CD4-positive, alpha-beta memory T cell (primary cell): ENCODE results near the gene LHCGR. TPM values are rescaled to one million over a fixed set of nuclear protein-coding genes. Genes with fewer than 3 reads are reported as not detected.

Source experiments
- CTCF ChIA-PET: fragments of 350-600 bp; sonication (Branson Sonifier 250); formaldehyde crosslinking; loops from one replicate; lab custom pipeline; 2021; ENCODE audit warnings: inconsistent platforms; ENCODE audit not compliant: partially characterized antibody; lab: Charles Lee
- POLR2A ChIA-PET: fragments of 350-600 bp; sonication (Branson Sonifier 250); formaldehyde crosslinking; loops from one replicate; lab custom pipeline; 2021; ENCODE audit not compliant: partially characterized antibody; lab: Charles Lee
- DNase-seq, 5 donors: peaks; one replicate each; pipeline versions ENCODE4 v3.0.0 to v3.0.0-alpha.2; 2020 to 2022; ENCODE audit warnings: mixed read lengths in 1 of 5
- H3K27ac ChIP-seq: one replicate; pipeline ENCODE4 v1.7.0; 2013; ENCODE audit warnings: low read depth, low read length
- H3K27me3 ChIP-seq: 2 replicates; pipeline ENCODE4 v1.7.0; 2013; ENCODE audit warnings: mild to moderate bottlenecking, low read length, moderate library complexity; ENCODE audit not compliant: insufficient read depth
- H3K36me3 ChIP-seq: 2 replicates; pipeline ENCODE4 v1.7.0; 2013; ENCODE audit warnings: mild to moderate bottlenecking, low read length, moderate library complexity; ENCODE audit not compliant: insufficient read depth
- H3K4me1 ChIP-seq: 2 replicates; pipeline ENCODE4 v1.7.0; 2013; ENCODE audit warnings: mild to moderate bottlenecking, low read length, moderate library complexity; ENCODE audit not compliant: insufficient read depth
- H3K4me3 ChIP-seq, 2 donors: one replicate each; pipeline ENCODE4 v1.7.0; 2013; ENCODE audit warnings: low read length in 2 of 2, mild to moderate bottlenecking in 1 of 2
- H3K9me3 ChIP-seq, 2 donors: one replicate each; pipeline ENCODE4 v1.7.0; 2013; ENCODE audit warnings: low read length in 2 of 2, control low read depth in 1 of 2; ENCODE audit not compliant: control insufficient read depth in 1 of 2
- H3K27ac Mint-ChIP-seq, 7 donors: one replicate each; pipeline ENCODE4 v1.8.0; 2020 to 2021; ENCODE audit warnings: mixed read lengths in 7 of 7, mild to moderate bottlenecking in 6 of 7, inconsistent platforms in 3 of 7, moderate library complexity in 3 of 7
- H3K27me3 Mint-ChIP-seq, 2 donors: one replicate each; pipeline ENCODE4 v1.8.0; 2020 to 2021; ENCODE audit warnings: mixed read lengths in 2 of 2
- H3K36me3 Mint-ChIP-seq, 2 donors: one replicate each; pipeline ENCODE4 v1.8.0; 2020 to 2021; ENCODE audit warnings: mixed read lengths in 2 of 2, inconsistent platforms in 1 of 2, mild to moderate bottlenecking in 1 of 2
- H3K4me1 Mint-ChIP-seq, 4 donors: one replicate each; pipeline ENCODE4 v1.8.0; 2020 to 2021; ENCODE audit warnings: mixed read lengths in 4 of 4, mild to moderate bottlenecking in 1 of 4
- H3K4me3 Mint-ChIP-seq, 8 donors: one replicate each; pipeline ENCODE4 v1.8.0; 2020 to 2021; ENCODE audit warnings: mixed read lengths in 8 of 8, mild to moderate bottlenecking in 7 of 8, moderate library complexity in 6 of 8, inconsistent platforms in 3 of 8
- H3K9me3 Mint-ChIP-seq, 8 donors: one replicate each; pipeline ENCODE4 v1.8.0; 2020 to 2021; ENCODE audit warnings: mixed read lengths in 8 of 8, mild to moderate bottlenecking in 5 of 8, inconsistent platforms in 3 of 8, moderate library complexity in 1 of 8
- intact Hi-C: fragments of 100-400 bp; cut with micrococcal nuclease; formaldehyde crosslinking; loops from one replicate; pipeline ENCODE4 v1.15.1; 2023
- polyA plus RNA-seq, 2 donors: library from polyadenylated mRNA; unstranded; fragments of 300-500 nt; fragmentation: Illumina TruSeq; gene quantifications; one replicate each; pipeline ENCODE4 v1.2.3, GENCODE V29; 2021
- total RNA-seq, 2 experiments: library from RNA; stranded (reverse); gene quantifications; one replicate each; pipeline ENCODE4 v1.2.3, GENCODE V29; 2021

The LHCGR gene
- total and polyA plus RNA-seq, 4 experiments from 2014 or later, result not detected

DNA sequence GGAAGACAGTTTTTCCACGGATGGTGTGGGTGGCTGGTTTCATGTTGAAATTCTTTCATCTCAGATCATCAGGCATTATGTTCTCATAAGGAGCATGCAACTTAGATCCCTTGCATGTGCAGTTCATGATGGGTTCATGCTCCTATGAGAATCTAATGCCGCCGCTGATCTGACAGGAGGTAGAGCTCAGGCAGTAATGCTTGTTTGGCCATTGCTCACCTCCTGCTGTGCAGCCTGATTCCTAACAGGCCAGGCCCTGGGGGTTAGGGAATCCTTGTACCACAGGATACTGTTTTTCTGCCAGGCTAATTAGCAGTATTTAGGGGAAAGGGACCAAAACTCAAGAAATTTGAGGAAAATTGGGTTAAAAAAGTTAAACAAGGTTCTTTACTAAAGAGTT lies 5.3 kb upstream of the LHCGR start:
- intact Hi-C loops, result no loop called here
- H3K36me3 Mint-ChIP-seq, result no peaks in the 10 kb centered on the region
- ChIA-PET POLR2A (no interaction called here), CTCF (no interaction called here)
- no peak overlapping the region for H3K27ac ChIP-seq
- no peak for DNase-seq
- H3K27me3 ChIP-seq, result no peaks in the 10 kb centered on the region
- H3K4me3 ChIP-seq, result no peak overlapping the region
- H3K4me1 Mint-ChIP-seq, result no peaks in the 10 kb centered on the region
- H3K4me1 ChIP-seq, result no peaks in the 10 kb centered on the region
- peaks cover 10 to 16% of the 10 kb centered on the region in 2 donors for H3K27me3 Mint-ChIP-seq
- no peaks in the 10 kb centered on the region for H3K9me3 ChIP-seq
- no peak overlapping the region for H3K4me3 Mint-ChIP-seq
- no peaks in the 10 kb centered on the region for H3K36me3 ChIP-seq
- H3K27ac Mint-ChIP-seq, result no peak overlapping the region
- H3K9me3 Mint-ChIP-seq, result peaks cover 0 to 26% (median 8%) of the 10 kb centered on the region in 8 donors

DNA sequence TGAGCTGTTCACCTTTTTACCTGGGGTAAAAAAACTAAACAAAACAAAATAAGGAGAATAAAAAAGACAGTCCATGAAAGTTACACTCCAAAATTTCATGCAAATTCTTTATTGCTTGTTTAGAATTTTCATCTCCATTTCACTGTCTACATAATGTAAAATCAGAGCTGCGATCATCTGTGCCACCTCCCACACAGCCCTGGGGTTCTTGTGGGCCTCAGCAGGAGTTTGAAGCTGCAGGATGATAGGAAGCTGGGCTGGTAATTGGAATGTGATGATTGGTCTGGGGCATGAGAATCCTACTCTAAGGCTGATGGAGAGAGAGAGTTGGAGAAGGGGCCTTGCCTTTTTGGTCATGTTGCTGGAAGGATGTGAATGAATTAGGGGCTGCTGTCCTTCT lies 4.2 kb upstream of the LHCGR start:
- Histone ChIP-seq H3K27ac (no peak overlapping the region), H3K9me3 (no peaks in the 10 kb centered on the region), H3K27me3 (no peaks in the 10 kb centered on the region), H3K4me1 (no peaks in the 10 kb centered on the region), H3K4me3 (no peak overlapping the region), H3K36me3 (no peaks in the 10 kb centered on the region)
- no peak for DNase-seq
- Mint-ChIP-seq H3K27me3 (peaks cover 17 to 22% of the 10 kb centered on the region in 2 donors), H3K9me3 (peaks cover 0 to 26% (median 8%) of the 10 kb centered on the region in 8 donors), H3K4me1 (no peaks in the 10 kb centered on the region), H3K27ac (no peak overlapping the region), H3K36me3 (no peaks in the 10 kb centered on the region), H3K4me3 (no peak overlapping the region)
- intact Hi-C loops, result no loop called here
- ChIA-PET CTCF (no interaction called here), POLR2A (no interaction called here)

DNA sequence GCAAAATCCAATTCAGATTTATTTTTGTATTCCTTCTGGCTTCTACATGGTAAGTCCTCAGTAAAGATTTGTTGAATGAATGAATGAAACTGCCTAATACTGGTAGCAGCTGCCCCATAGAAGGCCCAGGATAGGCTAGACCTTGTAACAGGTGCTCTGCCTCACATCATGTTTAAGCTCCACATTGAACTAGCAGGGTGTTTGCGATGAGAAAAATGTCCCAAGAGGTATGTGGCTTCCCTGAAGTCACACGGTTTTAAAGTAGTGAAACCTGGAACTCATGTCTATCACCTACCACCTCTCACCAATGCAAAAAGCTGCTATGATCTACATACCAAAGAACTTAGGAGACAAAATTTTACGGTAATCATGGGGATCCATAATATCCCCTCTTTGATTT lies 765 bp upstream of the LHCGR start:
- H3K4me3 ChIP-seq, result no peak overlapping the region
- no peak for DNase-seq
- CTCF ChIA-PET, result no interaction called here
- intact Hi-C loops, result no loop called here
- no peaks in the 10 kb centered on the region for H3K36me3 Mint-ChIP-seq
- peaks cover 21 to 26% of the 10 kb centered on the region in 2 donors for H3K27me3 Mint-ChIP-seq
- no peaks in the 10 kb centered on the region for H3K27me3 ChIP-seq
- H3K4me3 Mint-ChIP-seq, result no peak overlapping the region
- no peaks in the 10 kb centered on the region for H3K36me3 ChIP-seq
- peaks cover 0 to 12% (median 0%) of the 10 kb centered on the region in 8 donors for H3K9me3 Mint-ChIP-seq
- POLR2A ChIA-PET, result no interaction called here
- no peak overlapping the region for H3K27ac Mint-ChIP-seq
- no peak overlapping the region for H3K27ac ChIP-seq
- no peaks in the 10 kb centered on the region for H3K4me1 ChIP-seq
- H3K9me3 ChIP-seq, result no peaks in the 10 kb centered on the region
- peaks cover 0 to 1% (median 0%) of the 10 kb centered on the region in 4 donors for H3K4me1 Mint-ChIP-seq

DNA sequence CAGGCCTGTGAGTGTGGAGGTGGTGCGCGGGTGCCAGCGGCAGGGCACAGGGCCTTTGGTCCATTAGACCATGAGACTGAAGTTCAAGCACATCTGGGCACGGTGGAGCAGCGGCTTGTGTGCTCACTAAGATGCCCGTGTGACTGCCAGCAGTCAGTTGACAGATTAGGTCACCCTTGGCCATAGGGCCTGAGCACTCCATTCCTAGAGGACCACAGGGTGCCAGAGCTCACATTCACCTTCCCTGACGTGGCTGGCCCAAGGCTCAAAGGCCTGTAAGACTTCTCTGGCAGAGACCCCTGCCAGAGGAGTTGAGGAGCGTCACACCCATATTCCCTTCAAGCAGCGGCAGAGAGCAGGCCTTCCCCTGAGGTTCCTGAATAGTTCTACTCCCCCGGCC lies 650 bp downstream of the LHCGR start:
- H3K27ac Mint-ChIP-seq, result no peak overlapping the region
- CTCF ChIA-PET, result no interaction called here
- DNase-seq, result no peak
- Histone ChIP-seq H3K4me3 (no peak overlapping the region), H3K36me3 (no peaks in the 10 kb centered on the region), H3K4me1 (no peaks in the 10 kb centered on the region), H3K9me3 (no peaks in the 10 kb centered on the region), H3K27ac (no peak overlapping the region), H3K27me3 (no peaks in the 10 kb centered on the region)
- peaks cover 21 to 23% of the 10 kb centered on the region in 2 donors for H3K27me3 Mint-ChIP-seq
- no peaks in the 10 kb centered on the region for H3K36me3 Mint-ChIP-seq
- intact Hi-C loops, result no loop called here
- H3K9me3 Mint-ChIP-seq, result peaks cover 0 to 10% (median 0%) of the 10 kb centered on the region in 8 donors
- POLR2A ChIA-PET, result no interaction called here
- no peak overlapping the region for H3K4me3 Mint-ChIP-seq
- H3K4me1 Mint-ChIP-seq, result peaks cover 0 to 1% (median 0%) of the 10 kb centered on the region in 4 donors

DNA sequence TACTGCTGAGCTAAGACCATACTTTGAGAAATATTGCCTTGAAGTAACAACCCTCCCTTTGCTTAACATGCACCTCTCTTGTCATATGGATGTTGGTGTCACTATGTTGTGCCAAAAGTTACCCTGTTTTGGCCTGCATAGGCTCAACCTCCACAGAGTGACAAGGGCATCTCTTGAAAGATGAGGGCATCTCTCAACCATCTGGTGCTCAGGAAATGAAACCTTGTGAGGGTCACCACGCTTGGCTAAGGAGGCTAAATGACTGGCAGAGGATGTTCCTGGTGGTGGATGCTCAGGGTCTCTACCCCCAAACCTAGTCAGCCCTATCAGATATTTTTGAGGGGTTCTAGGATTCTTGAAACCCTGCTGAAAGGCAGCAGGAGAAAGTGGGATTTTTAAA lies 2.3 kb downstream of the LHCGR start:
- H3K4me1 ChIP-seq, result no peaks in the 10 kb centered on the region
- Mint-ChIP-seq H3K4me3 (no peak overlapping the region), H3K36me3 (no peaks in the 10 kb centered on the region), H3K27me3 (peaks cover 21 to 23% of the 10 kb centered on the region in 2 donors), H3K4me1 (peaks cover 0 to 1% (median 0%) of the 10 kb centered on the region in 4 donors), H3K27ac (no peak overlapping the region), H3K9me3 (peaks cover 0 to 10% (median 0%) of the 10 kb centered on the region in 8 donors)
- POLR2A ChIA-PET, result no interaction called here
- no peaks in the 10 kb centered on the region for H3K9me3 ChIP-seq
- H3K27me3 ChIP-seq, result no peaks in the 10 kb centered on the region
- intact Hi-C loops, result no loop called here
- H3K27ac ChIP-seq, result no peak overlapping the region
- no peak for DNase-seq
- no peaks in the 10 kb centered on the region for H3K36me3 ChIP-seq
- no peak overlapping the region for H3K4me3 ChIP-seq
- CTCF ChIA-PET, result no interaction called here

DNA sequence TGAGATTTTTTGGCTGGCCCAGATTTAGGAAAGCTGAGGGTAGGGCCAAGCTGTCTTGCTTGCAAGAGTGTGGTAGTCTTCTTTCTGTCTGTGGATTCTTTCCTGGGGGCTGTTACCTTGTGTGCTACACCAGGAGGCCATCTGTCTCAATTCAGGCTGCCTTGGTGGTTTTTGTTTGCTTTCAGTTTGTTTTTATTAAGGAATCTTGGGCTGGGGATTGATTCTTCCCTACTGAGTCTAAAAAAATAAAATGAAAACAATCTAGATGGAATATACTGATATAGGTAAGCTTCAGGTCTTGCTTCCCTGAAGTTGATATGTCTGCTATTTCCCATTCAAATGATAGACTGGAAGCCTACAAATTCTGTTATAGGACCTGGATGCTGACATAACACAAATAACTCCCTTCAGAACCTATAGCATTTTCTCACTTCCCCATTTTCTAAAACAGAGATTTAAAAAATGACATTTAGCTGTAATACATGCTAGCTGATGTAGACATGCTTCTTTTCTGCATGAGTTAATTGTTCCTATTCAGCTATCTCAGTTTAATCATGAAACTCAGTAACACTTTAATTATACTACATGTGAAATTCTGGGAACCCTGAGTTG lies 5.3 kb downstream of the LHCGR start:
- CTCF ChIA-PET, result no interaction called here
- POLR2A ChIA-PET, result no interaction called here

DNA sequence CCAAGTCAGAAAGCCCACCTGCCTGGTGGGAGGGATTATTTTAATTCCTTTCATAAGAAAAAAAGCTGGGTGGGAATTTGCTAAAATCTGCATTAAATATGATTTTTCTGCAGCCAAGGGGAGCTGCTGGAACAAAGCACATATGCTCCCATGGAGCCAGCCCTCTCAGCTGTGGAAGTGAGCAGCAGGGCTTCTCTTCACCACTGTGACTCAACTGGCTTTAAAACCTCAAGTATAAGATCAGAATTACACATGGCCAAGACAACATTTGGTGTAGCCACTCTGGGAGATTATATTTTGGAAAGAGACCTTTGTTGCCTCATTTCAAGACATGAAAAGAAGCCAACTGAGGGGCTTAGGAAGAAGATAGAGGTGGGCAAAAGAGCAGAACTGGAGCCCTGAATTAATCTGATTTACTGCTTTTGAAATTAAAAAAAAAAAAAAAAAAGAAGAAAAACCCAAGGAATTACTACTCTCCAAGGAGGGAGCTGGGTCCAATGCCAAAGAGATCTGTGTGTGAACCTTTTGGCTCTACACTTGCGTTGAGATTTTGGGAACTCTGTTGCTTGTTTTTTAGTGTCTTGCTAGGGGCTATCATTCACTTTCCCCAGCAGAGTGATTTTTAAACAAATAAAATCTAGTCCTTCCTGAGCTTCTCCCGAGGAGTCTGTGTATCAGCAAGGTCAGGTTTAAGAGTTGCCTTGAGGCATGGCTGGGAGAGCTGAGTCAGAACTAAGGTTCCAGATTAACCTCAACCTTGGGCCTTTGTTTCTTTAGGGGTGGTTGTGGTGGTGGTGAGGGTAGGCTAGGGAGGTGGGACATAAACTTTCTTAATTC lies 6.0 kb downstream of the LHCGR start:
- intact Hi-C loops, result no loop called here
- POLR2A ChIA-PET, result no interaction called here
- Histone ChIP-seq H3K4me3 (no peak overlapping the region), H3K4me1 (no peaks in the 10 kb centered on the region), H3K27ac (no peak overlapping the region), H3K27me3 (no peaks in the 10 kb centered on the region), H3K9me3 (no peaks in the 10 kb centered on the region), H3K36me3 (no peaks in the 10 kb centered on the region)
- Mint-ChIP-seq H3K4me3 (no peak overlapping the region), H3K36me3 (no peaks in the 10 kb centered on the region), H3K4me1 (peaks cover 0 to 1% (median 0%) of the 10 kb centered on the region in 4 donors), H3K27ac (no peak overlapping the region), H3K27me3 (peaks cover 3 to 4% of the 10 kb centered on the region in 2 donors), H3K9me3 (peaks cover 0 to 4% (median 0%) of the 10 kb centered on the region in 8 donors)
- no peak for DNase-seq
- CTCF ChIA-PET, result no interaction called here

More for the DNA sequence above, 5.3 kb downstream of the LHCGR start:
- Histone ChIP-seq H3K4me1 (no peaks in the 10 kb centered on the region), H3K9me3 (no peaks in the 10 kb centered on the region), H3K27ac (no peak overlapping the region), H3K4me3 (no peak overlapping the region), H3K27me3 (no peaks in the 10 kb centered on the region), H3K36me3 (no peaks in the 10 kb centered on the region)
- H3K4me3 Mint-ChIP-seq, result no peak overlapping the region
- H3K4me1 Mint-ChIP-seq, result peaks cover 0 to 1% (median 0%) of the 10 kb centered on the region in 4 donors
- H3K27ac Mint-ChIP-seq, result no peak overlapping the region
- peaks cover 8 to 9% of the 10 kb centered on the region in 2 donors for H3K27me3 Mint-ChIP-seq
- H3K9me3 Mint-ChIP-seq, result peaks cover 0 to 4% (median 0%) of the 10 kb centered on the region in 8 donors
- DNase-seq, result no peak
- H3K36me3 Mint-ChIP-seq, result no peaks in the 10 kb centered on the region
- intact Hi-C loops, result no loop called here
